WTC11 (cell line): ENCODE results near the gene DDAH2.

Experiments used
- ESRRA ChIP-seq: sonication (generic); formaldehyde crosslinking; IDR thresholded peaks from 2 replicates; pipeline ENCODE4 v1.8.1; 2022; ENCODE audit warnings: mild to moderate bottlenecking, missing genetic modification reagents, borderline replicate concordance
- GRHL2 ChIP-seq: fragments of 250-450 bp; sonication (Bioruptor Pico); IDR thresholded peaks from 2 replicates; pipeline ENCODE4 v1.8.0; 2022; ENCODE audit warnings: mild to moderate bottlenecking, moderate library complexity; ENCODE audit not compliant: insufficient replicate concordance, severe bottlenecking
- HMGA2 ChIP-seq: fragments of 250-450 bp; sonication (Bioruptor Pico); IDR thresholded peaks from 2 replicates; pipeline ENCODE4 v1.4.0; 2021; ENCODE audit warnings: mild to moderate bottlenecking, moderate library complexity
- NFYB ChIP-seq: sonication (generic); formaldehyde crosslinking; conservative IDR thresholded peaks from 2 replicates; pipeline ENCODE4 v1.8.0; 2022; ENCODE audit warnings: low read depth, missing genetic modification reagents
- RELA ChIP-seq: sonication (generic); formaldehyde crosslinking; IDR thresholded peaks from 2 replicates; pipeline ENCODE4 v1.8.1; 2022; ENCODE audit warnings: missing genetic modification reagents, mild to moderate bottlenecking, borderline replicate concordance
- TEAD4 ChIP-seq: sonication (generic); formaldehyde crosslinking; IDR thresholded peaks from 2 replicates; pipeline ENCODE4 v1.8.0; 2022; ENCODE audit warnings: mild to moderate bottlenecking, missing genetic modification reagents
- ZNF121 ChIP-seq: sonication (generic); formaldehyde crosslinking; IDR thresholded peaks from 2 replicates; pipeline ENCODE4 v1.8.0; 2023; ENCODE audit warnings: missing genetic modification reagents
- TF ChIP-seq, protein P1 (sequence below): fragments of 200-600 bp; IDR thresholded peaks from 2 replicates; pipeline ENCODE4 v1.8.0; 2022; ENCODE audit warnings: antibody characterized with exemption
- TF ChIP-seq, protein P2 (sequence below): sonication (generic); formaldehyde crosslinking; IDR thresholded peaks from 2 replicates; pipeline ENCODE4 v1.8.1; 2022; ENCODE audit warnings: mild to moderate bottlenecking, missing genetic modification reagents, moderate library complexity, borderline replicate concordance
- TF ChIP-seq, protein P3 (sequence below): sonication (generic); formaldehyde crosslinking; IDR thresholded peaks from 2 replicates; pipeline ENCODE4 v1.8.0; 2022; ENCODE audit warnings: mild to moderate bottlenecking, missing genetic modification reagents
- TF ChIP-seq, protein P4 (sequence below): sonication (generic); formaldehyde crosslinking; IDR thresholded peaks from 2 replicates; pipeline ENCODE4 v1.8.1; 2022; ENCODE audit warnings: mild to moderate bottlenecking, moderate library complexity, missing genetic modification reagents
- TF ChIP-seq, protein P5 (sequence below): sonication (generic); formaldehyde crosslinking; IDR thresholded peaks from 2 replicates; pipeline ENCODE4 v1.8.1; 2023; ENCODE audit warnings: mild to moderate bottlenecking, missing genetic modification reagents, borderline replicate concordance
- TF ChIP-seq, protein P6 (sequence below): sonication (generic); formaldehyde crosslinking; IDR thresholded peaks from 2 replicates; pipeline ENCODE4 v1.8.1; 2023; ENCODE audit warnings: mild to moderate bottlenecking, missing genetic modification reagents

DNA sequence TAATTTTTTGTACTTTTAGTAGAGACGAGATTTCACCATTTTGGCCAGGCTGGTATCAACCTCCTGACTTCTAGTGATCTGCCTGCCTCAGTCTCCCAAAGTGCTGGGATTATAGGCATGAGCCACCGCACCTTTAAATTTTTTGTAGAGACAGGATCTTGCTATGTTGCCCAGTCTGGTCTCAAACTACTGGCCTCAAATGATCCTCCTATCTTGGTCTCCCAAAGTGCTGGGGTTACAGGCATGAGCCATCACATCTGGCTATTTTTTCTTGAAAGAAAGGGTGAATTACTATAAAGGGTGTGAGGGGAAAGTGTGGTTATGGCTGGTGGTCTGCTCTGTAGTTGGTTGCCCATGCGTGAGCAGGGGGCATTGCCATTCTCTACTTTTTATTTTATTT, 20.9 kb downstream of the DDAH2 start:
- TF ChIP-seq, protein P1, sequence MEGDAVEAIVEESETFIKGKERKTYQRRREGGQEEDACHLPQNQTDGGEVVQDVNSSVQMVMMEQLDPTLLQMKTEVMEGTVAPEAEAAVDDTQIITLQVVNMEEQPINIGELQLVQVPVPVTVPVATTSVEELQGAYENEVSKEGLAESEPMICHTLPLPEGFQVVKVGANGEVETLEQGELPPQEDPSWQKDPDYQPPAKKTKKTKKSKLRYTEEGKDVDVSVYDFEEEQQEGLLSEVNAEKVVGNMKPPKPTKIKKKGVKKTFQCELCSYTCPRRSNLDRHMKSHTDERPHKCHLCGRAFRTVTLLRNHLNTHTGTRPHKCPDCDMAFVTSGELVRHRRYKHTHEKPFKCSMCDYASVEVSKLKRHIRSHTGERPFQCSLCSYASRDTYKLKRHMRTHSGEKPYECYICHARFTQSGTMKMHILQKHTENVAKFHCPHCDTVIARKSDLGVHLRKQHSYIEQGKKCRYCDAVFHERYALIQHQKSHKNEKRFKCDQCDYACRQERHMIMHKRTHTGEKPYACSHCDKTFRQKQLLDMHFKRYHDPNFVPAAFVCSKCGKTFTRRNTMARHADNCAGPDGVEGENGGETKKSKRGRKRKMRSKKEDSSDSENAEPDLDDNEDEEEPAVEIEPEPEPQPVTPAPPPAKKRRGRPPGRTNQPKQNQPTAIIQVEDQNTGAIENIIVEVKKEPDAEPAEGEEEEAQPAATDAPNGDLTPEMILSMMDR = no peak
- no peak for TF ChIP-seq TEAD4 (CRISPR knock-in tag)
- TF ChIP-seq, protein P2, sequence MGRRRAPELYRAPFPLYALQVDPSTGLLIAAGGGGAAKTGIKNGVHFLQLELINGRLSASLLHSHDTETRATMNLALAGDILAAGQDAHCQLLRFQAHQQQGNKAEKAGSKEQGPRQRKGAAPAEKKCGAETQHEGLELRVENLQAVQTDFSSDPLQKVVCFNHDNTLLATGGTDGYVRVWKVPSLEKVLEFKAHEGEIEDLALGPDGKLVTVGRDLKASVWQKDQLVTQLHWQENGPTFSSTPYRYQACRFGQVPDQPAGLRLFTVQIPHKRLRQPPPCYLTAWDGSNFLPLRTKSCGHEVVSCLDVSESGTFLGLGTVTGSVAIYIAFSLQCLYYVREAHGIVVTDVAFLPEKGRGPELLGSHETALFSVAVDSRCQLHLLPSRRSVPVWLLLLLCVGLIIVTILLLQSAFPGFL (CRISPR knock-in tag) = no peak
- no peak for TF ChIP-seq RELA (CRISPR knock-in tag)
- TF ChIP-seq, protein P3, sequence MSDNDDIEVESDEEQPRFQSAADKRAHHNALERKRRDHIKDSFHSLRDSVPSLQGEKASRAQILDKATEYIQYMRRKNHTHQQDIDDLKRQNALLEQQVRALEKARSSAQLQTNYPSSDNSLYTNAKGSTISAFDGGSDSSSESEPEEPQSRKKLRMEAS = no peak
- no peak for TF ChIP-seq GRHL2 (CRISPR knock-in tag)
- TF ChIP-seq, protein P4, sequence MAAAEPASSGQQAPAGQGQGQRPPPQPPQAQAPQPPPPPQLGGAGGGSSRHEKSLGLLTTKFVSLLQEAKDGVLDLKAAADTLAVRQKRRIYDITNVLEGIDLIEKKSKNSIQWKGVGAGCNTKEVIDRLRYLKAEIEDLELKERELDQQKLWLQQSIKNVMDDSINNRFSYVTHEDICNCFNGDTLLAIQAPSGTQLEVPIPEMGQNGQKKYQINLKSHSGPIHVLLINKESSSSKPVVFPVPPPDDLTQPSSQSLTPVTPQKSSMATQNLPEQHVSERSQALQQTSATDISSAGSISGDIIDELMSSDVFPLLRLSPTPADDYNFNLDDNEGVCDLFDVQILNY (CRISPR knock-in tag) = no peak
- TF ChIP-seq, protein P5, sequence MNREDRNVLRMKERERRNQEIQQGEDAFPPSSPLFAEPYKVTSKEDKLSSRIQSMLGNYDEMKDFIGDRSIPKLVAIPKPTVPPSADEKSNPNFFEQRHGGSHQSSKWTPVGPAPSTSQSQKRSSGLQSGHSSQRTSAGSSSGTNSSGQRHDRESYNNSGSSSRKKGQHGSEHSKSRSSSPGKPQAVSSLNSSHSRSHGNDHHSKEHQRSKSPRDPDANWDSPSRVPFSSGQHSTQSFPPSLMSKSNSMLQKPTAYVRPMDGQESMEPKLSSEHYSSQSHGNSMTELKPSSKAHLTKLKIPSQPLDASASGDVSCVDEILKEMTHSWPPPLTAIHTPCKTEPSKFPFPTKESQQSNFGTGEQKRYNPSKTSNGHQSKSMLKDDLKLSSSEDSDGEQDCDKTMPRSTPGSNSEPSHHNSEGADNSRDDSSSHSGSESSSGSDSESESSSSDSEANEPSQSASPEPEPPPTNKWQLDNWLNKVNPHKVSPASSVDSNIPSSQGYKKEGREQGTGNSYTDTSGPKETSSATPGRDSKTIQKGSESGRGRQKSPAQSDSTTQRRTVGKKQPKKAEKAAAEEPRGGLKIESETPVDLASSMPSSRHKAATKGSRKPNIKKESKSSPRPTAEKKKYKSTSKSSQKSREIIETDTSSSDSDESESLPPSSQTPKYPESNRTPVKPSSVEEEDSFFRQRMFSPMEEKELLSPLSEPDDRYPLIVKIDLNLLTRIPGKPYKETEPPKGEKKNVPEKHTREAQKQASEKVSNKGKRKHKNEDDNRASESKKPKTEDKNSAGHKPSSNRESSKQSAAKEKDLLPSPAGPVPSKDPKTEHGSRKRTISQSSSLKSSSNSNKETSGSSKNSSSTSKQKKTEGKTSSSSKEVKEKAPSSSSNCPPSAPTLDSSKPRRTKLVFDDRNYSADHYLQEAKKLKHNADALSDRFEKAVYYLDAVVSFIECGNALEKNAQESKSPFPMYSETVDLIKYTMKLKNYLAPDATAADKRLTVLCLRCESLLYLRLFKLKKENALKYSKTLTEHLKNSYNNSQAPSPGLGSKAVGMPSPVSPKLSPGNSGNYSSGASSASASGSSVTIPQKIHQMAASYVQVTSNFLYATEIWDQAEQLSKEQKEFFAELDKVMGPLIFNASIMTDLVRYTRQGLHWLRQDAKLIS (CRISPR knock-in tag) = no peak
- TF ChIP-seq HMGA2 = no peak
- no peak for TF ChIP-seq ZNF121 (CRISPR knock-in tag)
- no peak for TF ChIP-seq NFYB (CRISPR knock-in tag)
- TF ChIP-seq, protein P6, sequence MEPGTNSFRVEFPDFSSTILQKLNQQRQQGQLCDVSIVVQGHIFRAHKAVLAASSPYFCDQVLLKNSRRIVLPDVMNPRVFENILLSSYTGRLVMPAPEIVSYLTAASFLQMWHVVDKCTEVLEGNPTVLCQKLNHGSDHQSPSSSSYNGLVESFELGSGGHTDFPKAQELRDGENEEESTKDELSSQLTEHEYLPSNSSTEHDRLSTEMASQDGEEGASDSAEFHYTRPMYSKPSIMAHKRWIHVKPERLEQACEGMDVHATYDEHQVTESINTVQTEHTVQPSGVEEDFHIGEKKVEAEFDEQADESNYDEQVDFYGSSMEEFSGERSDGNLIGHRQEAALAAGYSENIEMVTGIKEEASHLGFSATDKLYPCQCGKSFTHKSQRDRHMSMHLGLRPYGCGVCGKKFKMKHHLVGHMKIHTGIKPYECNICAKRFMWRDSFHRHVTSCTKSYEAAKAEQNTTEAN (CRISPR knock-in tag) = no peak
- TF ChIP-seq ESRRA (CRISPR knock-in tag) = no peak
